GM19099 (cell line): ENCODE results near the gene SPAST.

Source experiments
- POLR2A ChIP-seq: IDR thresholded peaks from 3 replicates; pipeline ENCODE4 v1.6.1; 2011; ENCODE audit warnings: low read depth; ENCODE audit not compliant: insufficient read length; ENCODE audit errors: extremely low read depth

Gene SPAST, protein sequence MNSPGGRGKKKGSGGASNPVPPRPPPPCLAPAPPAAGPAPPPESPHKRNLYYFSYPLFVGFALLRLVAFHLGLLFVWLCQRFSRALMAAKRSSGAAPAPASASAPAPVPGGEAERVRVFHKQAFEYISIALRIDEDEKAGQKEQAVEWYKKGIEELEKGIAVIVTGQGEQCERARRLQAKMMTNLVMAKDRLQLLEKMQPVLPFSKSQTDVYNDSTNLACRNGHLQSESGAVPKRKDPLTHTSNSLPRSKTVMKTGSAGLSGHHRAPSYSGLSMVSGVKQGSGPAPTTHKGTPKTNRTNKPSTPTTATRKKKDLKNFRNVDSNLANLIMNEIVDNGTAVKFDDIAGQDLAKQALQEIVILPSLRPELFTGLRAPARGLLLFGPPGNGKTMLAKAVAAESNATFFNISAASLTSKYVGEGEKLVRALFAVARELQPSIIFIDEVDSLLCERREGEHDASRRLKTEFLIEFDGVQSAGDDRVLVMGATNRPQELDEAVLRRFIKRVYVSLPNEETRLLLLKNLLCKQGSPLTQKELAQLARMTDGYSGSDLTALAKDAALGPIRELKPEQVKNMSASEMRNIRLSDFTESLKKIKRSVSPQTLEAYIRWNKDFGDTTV

DNA sequence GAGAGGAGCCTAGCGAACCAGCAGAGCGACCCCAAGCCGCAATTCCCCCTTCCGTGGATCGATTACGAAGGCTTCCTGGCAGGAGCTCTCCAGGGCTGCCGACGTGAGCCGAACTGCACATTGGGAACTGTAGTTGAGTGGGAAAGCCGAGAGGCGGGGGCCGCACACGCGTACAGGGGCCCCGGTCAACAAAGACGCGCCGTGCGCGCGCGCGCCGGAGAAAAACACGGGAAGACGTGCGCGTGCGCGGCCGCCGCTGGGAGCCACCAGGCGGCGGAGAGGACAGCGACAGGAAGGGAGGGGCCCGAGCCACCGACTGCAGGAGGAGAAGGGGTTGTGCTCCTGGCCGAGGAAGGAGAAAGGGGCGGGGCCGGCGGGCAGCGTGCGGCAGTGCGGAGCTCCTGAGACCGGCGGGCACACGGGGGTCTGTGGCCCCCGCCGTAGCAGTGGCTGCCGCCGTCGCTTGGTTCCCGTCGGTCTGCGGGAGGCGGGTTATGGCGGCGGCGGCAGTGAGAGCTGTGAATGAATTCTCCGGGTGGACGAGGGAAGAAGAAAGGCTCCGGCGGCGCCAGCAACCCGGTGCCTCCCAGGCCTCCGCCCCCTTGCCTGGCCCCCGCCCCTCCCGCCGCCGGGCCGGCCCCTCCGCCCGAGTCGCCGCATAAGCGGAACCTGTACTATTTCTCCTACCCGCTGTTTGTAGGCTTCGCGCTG is at the start of gene SPAST:
TSS of gene SPAST (plus strand) at position 247 of the 711 bp plus-strand sequence. CDS start at position 523, 276 bp downstream.
- peak; percentile 81 for TF ChIP-seq POLR2A

DNA sequence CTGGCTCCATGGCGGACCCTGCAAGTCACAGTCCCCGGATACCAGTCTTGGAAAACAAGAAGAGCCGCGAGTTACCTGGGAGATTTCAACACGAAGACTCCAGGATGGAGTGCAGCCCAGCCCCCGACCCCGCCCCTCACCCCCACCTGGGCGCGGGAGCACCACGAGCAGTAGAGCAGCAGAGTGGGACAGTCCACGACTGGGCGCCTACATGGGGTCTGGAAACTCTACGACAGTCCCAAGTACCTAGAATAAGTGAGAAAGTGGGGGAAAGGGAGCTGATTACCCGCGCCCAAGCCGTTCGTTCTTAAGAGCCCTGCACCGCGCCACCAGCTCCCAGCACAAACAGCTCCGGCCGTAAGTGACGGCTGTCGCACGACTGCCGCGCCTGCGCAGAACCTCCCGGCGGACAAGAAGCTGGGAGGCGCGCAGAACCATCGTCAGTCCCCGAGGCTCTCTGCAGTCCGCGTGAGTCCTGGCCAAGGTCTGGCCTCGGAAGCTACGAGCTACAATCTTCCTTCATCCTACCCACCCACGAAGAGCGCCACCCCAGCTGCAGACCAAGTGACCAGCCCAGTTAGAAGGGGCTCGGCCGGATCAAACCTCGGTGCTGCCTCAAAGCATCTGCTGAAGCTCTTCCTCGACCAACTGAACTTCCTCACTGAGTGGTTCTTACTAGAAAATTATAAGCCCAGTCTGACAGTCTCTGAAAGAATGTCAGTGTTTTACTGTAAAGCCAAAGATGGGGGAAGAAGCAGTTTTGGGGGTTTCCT is 23.7 kb upstream of the SPAST start, which contains the start of gene DPY30:
TSS of gene DPY30 (minus strand) at position 359 of the 773 bp plus-strand sequence. CDS start at position 10, 349 bp downstream.
- TF ChIP-seq POLR2A, result peak; percentile 98

GRCh38 chr2:32043561-32043960 is 19.8 kb upstream of the SPAST start:
- no peak for TF ChIP-seq POLR2A

GRCh38 chr2:32051836-32052439 is 11.4 kb upstream of the SPAST start:
- TF ChIP-seq POLR2A, result no peak

DNA sequence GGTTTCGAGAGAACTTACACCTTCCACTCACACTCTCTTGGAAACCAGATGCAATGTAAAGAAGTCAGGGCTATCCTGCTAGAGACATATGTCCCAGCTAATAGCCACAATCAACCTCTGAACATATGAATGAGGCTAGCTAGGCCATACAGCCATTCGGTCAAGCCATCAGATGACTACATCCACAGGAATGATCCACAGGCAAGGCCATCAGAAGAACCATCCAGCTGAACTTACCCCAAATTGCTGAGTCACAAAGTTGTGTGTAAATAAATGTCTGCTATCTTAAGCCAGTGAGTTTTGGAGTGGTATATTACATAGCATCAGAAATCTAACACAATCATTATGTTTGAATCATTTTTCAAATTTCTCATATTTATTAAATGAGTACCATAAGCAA is 5.2 kb upstream of the SPAST start:
- TF ChIP-seq POLR2A, result no peak

- TF ChIP-seq POLR2A, result no peak
Measured at GRCh38 chr2:32060266-32060665, 3.1 kb upstream of the SPAST start.

- TF ChIP-seq POLR2A, result no peak
Measured at GRCh38 chr2:32061430-32061829, 1.9 kb upstream of the SPAST start.

DNA sequence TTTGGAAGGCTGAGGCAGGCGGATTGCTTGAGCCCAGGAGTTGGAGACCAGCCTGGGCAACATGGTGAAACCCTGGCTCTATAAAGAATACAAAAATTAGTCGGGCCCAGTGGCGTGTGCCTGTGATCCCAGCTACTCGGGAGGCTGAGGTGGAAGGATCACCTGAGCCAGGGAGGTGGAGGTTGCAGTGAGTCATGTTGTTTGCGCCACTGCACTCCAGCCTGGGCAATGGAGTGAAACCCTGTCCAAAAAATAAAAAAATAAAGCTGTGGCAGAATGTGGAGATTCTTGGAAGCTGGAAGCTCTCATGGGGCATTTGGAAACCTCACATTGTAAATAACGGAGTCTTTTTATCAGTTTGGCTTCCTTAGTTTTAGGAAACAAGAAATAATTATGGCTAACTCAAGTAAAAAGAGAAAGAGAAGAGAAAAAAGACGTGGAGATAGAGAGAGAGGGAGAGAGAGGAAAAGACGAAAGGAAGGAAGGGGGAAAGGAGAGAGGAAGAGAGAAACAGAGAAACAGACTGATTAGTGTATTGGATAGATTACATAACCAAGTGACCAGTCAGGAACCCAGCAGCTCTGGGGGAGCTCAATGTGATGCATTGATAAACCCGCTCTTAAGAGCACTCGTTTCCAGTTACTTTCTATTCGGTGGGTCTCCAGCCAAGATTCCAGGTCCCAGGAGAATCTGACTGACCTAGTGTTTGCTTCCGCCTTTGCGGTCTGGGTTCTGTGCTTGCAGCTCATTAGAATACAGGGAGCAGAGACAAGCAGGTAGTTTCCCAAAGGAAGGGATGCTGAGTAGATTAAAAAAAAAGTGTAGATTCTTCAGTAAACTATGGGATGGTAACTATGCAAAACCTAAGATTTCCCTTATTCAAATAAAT is 1.1 kb upstream of the SPAST start:
- TF ChIP-seq POLR2A, result no peak

- TF ChIP-seq POLR2A, result no peak
Measured at GRCh38 chr2:32064021-32064601, 755 bp downstream of the SPAST start.

DNA sequence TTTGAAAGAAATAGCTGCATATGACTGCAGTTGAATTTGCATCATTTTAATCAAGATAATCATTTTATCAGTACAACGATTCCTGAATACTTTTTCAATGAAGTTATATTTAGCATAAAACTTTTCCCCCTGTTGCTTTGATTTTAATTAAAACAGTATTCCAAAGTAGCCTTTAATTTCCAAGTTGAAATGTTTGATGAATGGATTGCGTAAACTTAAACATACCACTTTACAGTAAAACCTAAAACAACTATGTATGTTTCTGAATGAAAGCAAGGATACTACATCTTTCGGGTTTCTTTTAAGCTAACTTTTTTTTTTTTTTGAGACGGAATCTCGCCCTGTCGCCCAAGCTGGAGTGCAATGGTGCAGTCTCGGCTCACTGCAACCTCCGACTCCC is 1.4 kb downstream of the SPAST start:
- TF ChIP-seq POLR2A, result no peak

- no peak for TF ChIP-seq POLR2A
Measured at GRCh38 chr2:32067549-32067948, 4.2 kb downstream of the SPAST start.

GRCh38 chr2:32074134-32074506 is 10.8 kb downstream of the SPAST start:
- no peak for TF ChIP-seq POLR2A

GRCh38 chr2:32095671-32096070 is 32.3 kb downstream of the SPAST start:
- TF ChIP-seq POLR2A, result no peak
